ENCODE measurements around the gene IDH1. TPM values are rescaled to one million over a fixed set of nuclear protein-coding genes. Genes with fewer than 3 reads are reported as not detected.

Gene IDH1
- total and polyA plus RNA-seq, 2 of the 13 experiments (the other 11 are each of a cell fraction or from before 2014, with no cell fraction given): 312 to 1,077 TPM

DNA sequence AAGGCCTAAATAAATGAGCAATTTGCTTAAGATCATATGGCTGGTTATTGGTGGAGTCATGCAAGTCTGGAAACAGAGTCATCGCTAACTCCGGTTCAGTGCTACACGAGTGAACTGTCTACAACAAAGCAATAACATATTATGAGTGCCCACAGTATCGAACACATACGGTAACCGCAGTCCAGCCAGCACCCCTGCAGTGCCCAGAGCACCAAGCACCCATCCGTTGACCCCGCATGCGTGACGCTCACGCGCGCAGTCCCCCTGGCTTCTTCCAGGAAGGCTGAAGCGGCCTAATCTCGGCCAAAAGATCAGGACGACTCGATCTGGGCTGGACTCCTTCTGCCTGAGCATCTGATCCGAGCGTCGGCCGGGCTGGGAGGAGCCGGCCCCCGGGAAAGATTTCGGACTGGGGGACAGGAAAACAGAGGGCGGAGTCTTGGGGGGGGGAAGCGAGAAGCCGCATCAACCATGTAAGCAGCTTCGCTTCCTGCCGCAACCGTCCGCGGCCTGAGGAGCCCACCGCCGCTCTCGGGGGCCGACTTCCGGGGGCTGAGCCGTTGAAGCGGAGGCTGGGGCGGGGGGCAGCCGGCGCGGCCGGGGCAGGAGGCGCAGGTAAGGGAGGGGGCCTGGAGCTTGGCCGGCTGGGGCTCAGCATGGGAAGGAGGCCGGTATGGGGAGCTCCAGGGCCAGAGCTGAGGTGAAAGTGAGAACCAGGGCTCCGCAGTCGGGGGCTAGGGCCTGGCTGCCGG lies 11.1 kb upstream of the IDH1 start, which contains the start of gene PIKFYVE (continued):
- TF ChIP-seq, protein P1, sequence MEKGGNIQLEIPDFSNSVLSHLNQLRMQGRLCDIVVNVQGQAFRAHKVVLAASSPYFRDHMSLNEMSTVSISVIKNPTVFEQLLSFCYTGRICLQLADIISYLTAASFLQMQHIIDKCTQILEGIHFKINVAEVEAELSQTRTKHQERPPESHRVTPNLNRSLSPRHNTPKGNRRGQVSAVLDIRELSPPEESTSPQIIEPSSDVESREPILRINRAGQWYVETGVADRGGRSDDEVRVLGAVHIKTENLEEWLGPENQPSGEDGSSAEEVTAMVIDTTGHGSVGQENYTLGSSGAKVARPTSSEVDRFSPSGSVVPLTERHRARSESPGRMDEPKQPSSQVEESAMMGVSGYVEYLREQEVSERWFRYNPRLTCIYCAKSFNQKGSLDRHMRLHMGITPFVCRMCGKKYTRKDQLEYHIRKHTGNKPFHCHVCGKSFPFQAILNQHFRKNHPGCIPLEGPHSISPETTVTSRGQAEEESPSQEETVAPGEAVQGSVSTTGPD (CRISPR knock-in tag; IDR thresholded peaks at IDR 0.05): 0 out of 2 replicates have a peak, but pooled peaks have one; percentile 38
- TF ChIP-seq KDM1A (CRISPR knock-in tag; IDR thresholded peaks at IDR 0.05) (peak; percentile 82; the same call in 1 of the 2 replicates), PLRG1 (conservative IDR thresholded peaks at IDR 0.05) (no peak), SKI (IDR thresholded peaks at IDR 0.05; ENCODE audit: partially characterized antibody) (peak; percentile 62), CENPT (CRISPR knock-in tag; IDR thresholded peaks at IDR 0.05; ENCODE audit: low read depth) (no peak), HNF4A (CRISPR knock-in tag; IDR thresholded peaks at IDR 0.05) (peak; percentile 81), PHF8 (CRISPR knock-in tag; IDR thresholded peaks at IDR 0.05) (peak; percentile 94), ZKSCAN8 (CRISPR knock-in tag; IDR thresholded peaks at IDR 0.05; ENCODE audit: borderline replicate concordance) (no peak; the same call in none of the 2 replicates), ZNF652 (CRISPR knock-in tag; IDR thresholded peaks at IDR 0.05; ENCODE audit: borderline replicate concordance, low read depth) (peak; percentile 73; the same call in 1 of the 2 replicates)
- TF ChIP-seq, protein P2, sequence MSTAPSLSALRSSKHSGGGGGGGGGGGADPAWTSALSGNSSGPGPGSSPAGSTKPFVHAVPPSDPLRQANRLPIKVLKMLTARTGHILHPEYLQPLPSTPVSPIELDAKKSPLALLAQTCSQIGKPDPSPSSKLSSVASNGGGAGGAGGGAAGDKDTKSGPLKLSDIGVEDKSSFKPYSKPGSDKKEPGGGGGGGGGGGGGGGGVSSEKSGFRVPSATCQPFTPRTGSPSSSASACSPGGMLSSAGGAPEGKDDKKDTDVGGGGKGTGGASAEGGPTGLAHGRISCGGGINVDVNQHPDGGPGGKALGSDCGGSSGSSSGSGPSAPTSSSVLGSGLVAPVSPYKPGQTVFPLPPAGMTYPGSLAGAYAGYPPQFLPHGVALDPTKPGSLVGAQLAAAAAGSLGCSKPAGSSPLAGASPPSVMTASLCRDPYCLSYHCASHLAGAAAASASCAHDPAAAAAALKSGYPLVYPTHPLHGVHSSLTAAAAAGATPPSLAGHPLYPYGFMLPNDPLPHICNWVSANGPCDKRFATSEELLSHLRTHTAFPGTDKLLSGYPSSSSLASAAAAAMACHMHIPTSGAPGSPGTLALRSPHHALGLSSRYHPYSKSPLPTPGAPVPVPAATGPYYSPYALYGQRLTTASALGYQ (CRISPR knock-in tag; IDR thresholded peaks at IDR 0.05): no peak; the same call in 1 of the 2 replicates
- TF ChIP-seq, protein P3, sequence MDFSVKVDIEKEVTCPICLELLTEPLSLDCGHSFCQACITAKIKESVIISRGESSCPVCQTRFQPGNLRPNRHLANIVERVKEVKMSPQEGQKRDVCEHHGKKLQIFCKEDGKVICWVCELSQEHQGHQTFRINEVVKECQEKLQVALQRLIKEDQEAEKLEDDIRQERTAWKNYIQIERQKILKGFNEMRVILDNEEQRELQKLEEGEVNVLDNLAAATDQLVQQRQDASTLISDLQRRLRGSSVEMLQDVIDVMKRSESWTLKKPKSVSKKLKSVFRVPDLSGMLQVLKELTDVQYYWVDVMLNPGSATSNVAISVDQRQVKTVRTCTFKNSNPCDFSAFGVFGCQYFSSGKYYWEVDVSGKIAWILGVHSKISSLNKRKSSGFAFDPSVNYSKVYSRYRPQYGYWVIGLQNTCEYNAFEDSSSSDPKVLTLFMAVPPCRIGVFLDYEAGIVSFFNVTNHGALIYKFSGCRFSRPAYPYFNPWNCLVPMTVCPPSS (IDR thresholded peaks at IDR 0.05): no peak
- TF ChIP-seq, protein P4, sequence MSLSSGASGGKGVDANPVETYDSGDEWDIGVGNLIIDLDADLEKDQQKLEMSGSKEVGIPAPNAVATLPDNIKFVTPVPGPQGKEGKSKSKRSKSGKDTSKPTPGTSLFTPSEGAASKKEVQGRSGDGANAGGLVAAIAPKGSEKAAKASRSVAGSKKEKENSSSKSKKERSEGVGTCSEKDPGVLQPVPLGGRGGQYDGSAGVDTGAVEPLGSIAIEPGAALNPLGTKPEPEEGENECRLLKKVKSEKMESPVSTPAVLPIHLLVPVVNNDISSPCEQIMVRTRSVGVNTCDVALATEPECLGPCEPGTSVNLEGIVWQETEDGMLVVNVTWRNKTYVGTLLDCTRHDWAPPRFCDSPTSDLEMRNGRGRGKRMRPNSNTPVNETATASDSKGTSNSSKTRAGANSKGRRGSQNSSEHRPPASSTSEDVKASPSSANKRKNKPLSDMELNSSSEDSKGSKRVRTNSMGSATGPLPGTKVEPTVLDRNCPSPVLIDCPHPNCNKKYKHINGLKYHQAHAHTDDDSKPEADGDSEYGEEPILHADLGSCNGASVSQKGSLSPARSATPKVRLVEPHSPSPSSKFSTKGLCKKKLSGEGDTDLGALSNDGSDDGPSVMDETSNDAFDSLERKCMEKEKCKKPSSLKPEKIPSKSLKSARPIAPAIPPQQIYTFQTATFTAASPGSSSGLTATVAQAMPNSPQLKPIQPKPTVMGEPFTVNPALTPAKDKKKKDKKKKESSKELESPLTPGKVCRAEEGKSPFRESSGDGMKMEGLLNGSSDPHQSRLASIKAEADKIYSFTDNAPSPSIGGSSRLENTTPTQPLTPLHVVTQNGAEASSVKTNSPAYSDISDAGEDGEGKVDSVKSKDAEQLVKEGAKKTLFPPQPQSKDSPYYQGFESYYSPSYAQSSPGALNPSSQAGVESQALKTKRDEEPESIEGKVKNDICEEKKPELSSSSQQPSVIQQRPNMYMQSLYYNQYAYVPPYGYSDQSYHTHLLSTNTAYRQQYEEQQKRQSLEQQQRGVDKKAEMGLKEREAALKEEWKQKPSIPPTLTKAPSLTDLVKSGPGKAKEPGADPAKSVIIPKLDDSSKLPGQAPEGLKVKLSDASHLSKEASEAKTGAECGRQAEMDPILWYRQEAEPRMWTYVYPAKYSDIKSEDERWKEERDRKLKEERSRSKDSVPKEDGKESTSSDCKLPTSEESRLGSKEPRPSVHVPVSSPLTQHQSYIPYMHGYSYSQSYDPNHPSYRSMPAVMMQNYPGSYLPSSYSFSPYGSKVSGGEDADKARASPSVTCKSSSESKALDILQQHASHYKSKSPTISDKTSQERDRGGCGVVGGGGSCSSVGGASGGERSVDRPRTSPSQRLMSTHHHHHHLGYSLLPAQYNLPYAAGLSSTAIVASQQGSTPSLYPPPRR (CRISPR knock-in tag; IDR thresholded peaks at IDR 0.05; ENCODE audit: borderline replicate concordance): peak; percentile 87
- TF ChIP-seq, protein P5, sequence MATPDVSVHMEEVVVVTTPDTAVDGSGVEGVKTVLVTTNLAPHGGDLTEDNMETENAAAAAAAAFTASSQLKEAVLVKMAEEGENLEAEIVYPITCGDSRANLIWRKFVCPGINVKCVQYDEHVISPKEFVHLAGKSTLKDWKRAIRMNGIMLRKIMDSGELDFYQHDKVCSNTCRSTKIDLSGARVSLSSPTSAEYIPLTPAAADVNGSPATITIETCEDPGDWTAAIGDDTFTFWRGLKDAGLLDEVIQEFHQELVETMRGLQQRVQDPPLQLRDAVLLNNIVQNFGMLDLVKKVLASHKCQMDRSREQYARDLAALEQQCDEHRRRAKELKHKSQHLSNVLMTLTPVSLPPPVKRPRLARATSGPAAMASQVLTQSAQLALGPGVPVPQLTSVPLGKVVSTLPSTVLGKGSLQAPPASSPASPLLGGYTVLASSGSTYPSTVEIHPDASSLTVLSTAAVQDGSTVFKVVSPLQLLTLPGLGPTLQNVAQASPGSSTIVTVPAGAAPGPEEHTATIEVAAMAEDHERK (CRISPR knock-in tag; IDR thresholded peaks at IDR 0.05; ENCODE audit: low read depth): peak; percentile 92
